ENCODE results near the gene BCL2A1.

Gene BCL2A1

GRCh38 chr15:80003934-80004472, 33.0 kb upstream of the BCL2A1 start:
- Histone ChIP-seq H3K27ac (no peak overlapping the region), H3K9me3 (ENCODE audit: severe bottlenecking) (no peaks in the 10 kb centered on the region), H3K36me3 (no peaks in the 10 kb centered on the region), H3K27me3 (ENCODE audit: insufficient read depth, low read depth, severe bottlenecking) (no peaks in the 10 kb centered on the region), H3K4me3 (ENCODE audit: low read depth, low read length) (no peak overlapping the region)
- TF ChIP-seq, protein P1, sequence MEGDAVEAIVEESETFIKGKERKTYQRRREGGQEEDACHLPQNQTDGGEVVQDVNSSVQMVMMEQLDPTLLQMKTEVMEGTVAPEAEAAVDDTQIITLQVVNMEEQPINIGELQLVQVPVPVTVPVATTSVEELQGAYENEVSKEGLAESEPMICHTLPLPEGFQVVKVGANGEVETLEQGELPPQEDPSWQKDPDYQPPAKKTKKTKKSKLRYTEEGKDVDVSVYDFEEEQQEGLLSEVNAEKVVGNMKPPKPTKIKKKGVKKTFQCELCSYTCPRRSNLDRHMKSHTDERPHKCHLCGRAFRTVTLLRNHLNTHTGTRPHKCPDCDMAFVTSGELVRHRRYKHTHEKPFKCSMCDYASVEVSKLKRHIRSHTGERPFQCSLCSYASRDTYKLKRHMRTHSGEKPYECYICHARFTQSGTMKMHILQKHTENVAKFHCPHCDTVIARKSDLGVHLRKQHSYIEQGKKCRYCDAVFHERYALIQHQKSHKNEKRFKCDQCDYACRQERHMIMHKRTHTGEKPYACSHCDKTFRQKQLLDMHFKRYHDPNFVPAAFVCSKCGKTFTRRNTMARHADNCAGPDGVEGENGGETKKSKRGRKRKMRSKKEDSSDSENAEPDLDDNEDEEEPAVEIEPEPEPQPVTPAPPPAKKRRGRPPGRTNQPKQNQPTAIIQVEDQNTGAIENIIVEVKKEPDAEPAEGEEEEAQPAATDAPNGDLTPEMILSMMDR (IDR thresholded peaks at IDR 0.05; ENCODE audit: low read depth, low read length), result no peak
- DNase-seq, result no peak

DNA sequence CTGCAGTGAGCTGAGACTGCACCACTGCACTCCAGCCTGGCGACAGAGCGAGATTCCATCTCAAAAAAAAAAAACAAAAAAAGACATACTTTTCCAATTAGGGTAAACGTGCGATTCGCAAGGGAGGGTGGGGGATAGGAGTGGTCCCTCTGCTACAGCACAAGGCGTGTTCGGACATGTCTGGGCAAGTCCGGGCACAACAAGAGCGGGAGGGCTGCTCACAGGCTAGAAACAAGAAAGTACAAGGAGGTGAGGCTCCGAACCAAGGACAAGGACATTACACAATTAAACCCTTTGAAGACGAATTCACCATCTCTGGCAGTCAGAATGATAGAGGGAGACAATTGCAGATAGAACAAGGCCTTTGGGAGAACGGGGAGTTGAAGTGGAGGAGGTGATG, 32.2 kb upstream of the BCL2A1 start:
- H3K9me3 ChIP-seq (ENCODE audit: severe bottlenecking), result no peaks in the 10 kb centered on the region
- TF ChIP-seq, protein P1 (IDR thresholded peaks at IDR 0.05; ENCODE audit: low read depth, low read length), result no peak
- no peaks in the 10 kb centered on the region for H3K27me3 ChIP-seq (ENCODE audit: insufficient read depth, low read depth, severe bottlenecking)
- DNase-seq, result peak; percentile 21
- H3K4me3 ChIP-seq (ENCODE audit: low read depth, low read length), result no peak overlapping the region
- peak overlapping the region; percentile 46 for H3K27ac ChIP-seq
- no peaks in the 10 kb centered on the region for H3K36me3 ChIP-seq

DNA sequence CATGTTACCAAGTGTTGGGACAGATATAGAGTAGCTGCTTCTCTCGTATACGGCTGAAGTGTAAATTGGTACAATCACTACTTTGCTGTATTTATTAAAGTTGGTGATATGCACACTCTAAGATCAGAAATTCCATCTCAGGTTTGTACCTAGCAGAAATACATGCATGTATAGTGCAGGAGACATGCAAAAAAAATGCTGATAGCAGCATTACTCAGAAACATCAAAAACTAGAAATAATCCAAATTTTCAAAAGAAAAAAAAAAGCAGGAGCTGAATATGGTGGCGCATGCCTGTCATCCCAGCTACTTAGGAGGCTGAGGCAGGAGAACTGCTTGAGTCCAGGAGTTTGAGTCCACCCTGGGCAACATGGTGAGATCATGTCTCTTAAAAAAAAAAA, 31.3 kb upstream of the BCL2A1 start:
- H3K27me3 ChIP-seq (ENCODE audit: insufficient read depth, low read depth, severe bottlenecking), result no peaks in the 10 kb centered on the region
- H3K4me3 ChIP-seq (ENCODE audit: low read depth, low read length), result no peak overlapping the region
- DNase-seq, result no peak
- TF ChIP-seq, protein P1 (IDR thresholded peaks at IDR 0.05; ENCODE audit: low read depth, low read length), result no peak
- H3K27ac ChIP-seq, result no peak overlapping the region
- H3K36me3 ChIP-seq, result no peaks in the 10 kb centered on the region
- no peaks in the 10 kb centered on the region for H3K9me3 ChIP-seq (ENCODE audit: severe bottlenecking)

GRCh38 chr15:79994615-79995014, 23.6 kb upstream of the BCL2A1 start:
- Histone ChIP-seq H3K36me3 (no peaks in the 10 kb centered on the region), H3K9me3 (ENCODE audit: severe bottlenecking) (no peaks in the 10 kb centered on the region), H3K27me3 (ENCODE audit: insufficient read depth, low read depth, severe bottlenecking) (no peaks in the 10 kb centered on the region), H3K27ac (no peak overlapping the region), H3K4me3 (ENCODE audit: low read depth, low read length) (no peak overlapping the region)
- DNase-seq, result no peak
- TF ChIP-seq, protein P1 (IDR thresholded peaks at IDR 0.05; ENCODE audit: low read depth, low read length), result no peak

GRCh38 chr15:79991826-79992225, 20.8 kb upstream of the BCL2A1 start:
- no peak for DNase-seq
- TF ChIP-seq, protein P1 (IDR thresholded peaks at IDR 0.05; ENCODE audit: low read depth, low read length), result no peak
- no peak overlapping the region for H3K27ac ChIP-seq
- no peaks in the 10 kb centered on the region for H3K36me3 ChIP-seq
- H3K27me3 ChIP-seq (ENCODE audit: insufficient read depth, low read depth, severe bottlenecking), result no peaks in the 10 kb centered on the region
- H3K4me3 ChIP-seq (ENCODE audit: low read depth, low read length), result no peak overlapping the region
- no peaks in the 10 kb centered on the region for H3K9me3 ChIP-seq (ENCODE audit: severe bottlenecking)

GRCh38 chr15:79990997-79991334, 20.0 kb upstream of the BCL2A1 start:
- H3K4me3 ChIP-seq (ENCODE audit: low read depth, low read length), result no peak overlapping the region
- no peaks in the 10 kb centered on the region for H3K36me3 ChIP-seq
- no peak overlapping the region for H3K27ac ChIP-seq
- no peak for DNase-seq
- TF ChIP-seq, protein P1 (IDR thresholded peaks at IDR 0.05; ENCODE audit: low read depth, low read length), result no peak
- H3K27me3 ChIP-seq (ENCODE audit: insufficient read depth, low read depth, severe bottlenecking), result no peaks in the 10 kb centered on the region
- H3K9me3 ChIP-seq (ENCODE audit: severe bottlenecking), result no peaks in the 10 kb centered on the region

Measured in WERI-Rb-1 (cell line).